HG02981 (cell line): Measurements from ENCODE around the gene TP63.

Experiments used
- ATAC-seq: cut with Tn5 transposase; IDR thresholded peaks from one replicate; pipeline ENCODE4 v1.9.1; 2021; ENCODE audit warnings: mild to moderate bottlenecking, moderate library complexity; ENCODE audit not compliant: unreplicated experiment

The TP63 gene

DNA sequence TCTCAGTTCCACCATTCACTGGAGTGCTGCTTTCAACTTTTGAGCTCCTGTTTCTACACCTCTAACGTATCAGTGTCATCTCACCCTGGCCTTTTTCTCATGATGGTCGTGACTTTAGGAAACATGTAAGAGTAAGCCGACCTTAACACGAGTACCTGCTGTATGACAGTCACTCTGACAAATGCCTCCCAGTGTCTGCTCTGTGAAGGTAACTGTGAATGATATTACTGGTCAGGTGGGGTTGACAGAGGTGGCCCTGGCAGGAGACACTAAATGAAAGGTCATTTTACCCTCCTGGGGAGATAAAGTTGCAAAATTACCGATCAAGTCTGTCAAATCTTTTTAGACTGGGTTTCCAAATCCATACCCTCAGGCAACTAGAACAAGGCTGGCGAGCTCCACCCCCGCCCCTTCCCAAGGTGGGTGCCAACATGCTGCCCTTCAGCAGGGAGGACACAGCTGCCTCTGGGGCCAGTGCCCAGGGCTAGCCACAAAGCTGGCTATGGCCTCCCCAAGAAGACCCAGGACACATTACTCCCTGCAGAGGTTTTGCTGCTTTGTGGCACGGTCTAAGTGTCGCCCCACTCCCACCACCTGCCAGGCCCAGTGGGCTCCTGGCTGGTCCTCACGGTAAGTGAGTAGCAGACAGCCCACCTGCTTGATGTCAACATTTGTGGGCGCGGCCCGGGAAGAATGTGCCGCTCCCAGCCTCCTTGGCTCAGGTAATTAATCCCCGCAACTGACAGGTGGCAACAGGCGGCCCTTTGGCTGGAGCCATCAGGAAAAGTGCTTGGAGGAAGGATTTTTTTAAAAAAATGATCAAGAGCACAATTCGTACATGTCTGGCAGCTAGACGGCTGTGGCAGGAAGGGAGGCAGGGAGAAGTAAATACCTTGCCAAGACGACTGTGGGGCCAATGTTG, 211.8 kb downstream of the TP63 start:
- no peak for ATAC-seq

DNA sequence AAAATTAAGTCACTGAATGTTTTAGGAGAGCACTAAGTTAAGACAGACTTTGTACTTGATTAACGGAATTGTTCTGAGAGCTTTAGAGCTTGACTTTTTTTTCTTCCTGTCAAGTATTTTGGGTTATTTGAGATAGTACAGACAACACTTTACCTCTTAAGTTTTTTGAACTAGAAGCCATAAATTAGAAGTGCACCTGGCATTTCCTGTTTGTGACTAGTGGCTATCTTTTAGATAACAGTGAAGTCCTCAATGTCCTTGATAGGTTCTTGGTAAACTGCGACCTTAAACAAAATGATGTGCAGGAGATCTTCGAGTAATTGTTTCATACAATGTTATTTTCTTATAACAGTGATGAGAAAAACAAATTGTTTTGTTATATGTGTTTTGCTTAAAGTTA, 213.9 kb downstream of the TP63 start:
- no peak for ATAC-seq

DNA sequence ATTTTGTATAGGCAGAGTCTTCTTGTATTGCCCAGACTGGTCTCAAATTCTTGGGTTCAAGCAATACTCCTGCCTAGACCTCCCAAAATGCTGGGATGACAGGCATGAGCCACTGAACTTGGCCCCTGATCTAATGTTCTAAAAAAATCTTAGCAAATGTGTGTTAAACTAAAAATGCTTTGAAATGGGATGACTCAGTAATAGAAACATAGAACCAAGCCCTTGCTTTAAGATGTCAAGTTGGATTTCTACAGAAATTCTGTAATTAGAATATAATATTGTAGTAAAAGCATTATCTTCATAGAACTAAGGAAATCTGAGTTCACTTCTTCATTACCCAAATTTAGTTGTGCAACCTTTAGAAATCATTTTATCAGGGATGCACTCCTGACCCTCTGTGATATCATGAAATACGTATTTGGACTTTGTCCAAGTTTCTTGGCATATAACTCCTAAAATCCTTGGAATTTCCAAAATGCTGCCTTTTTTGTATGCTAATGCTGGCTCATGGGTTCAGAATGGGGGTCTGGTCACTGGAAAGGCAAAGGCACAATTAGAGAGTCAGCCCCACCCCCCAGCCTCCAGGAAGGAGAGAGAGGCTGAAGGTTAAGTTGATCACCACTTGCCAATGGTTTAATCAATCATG, 217.3 kb downstream of the TP63 start:
- no peak for ATAC-seq

DNA sequence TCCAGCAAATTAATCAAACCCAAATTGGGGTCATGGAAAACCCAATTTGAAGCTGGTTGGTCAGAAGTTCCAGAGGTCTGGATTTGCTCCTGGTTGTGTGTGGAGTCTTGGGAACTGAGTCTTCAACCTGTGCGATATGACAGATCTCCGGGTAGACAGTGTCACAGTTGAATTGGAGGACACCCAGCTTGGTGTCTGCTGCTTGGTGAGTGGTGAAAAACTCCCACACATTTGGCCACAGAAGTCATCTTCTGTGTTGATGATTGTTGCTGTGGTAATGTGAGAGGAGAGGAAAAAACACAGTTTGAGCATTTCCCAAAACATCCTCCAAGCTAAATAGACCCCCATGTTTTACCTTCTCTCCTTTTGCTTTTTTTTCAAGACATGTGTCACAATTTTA, 218.1 kb downstream of the TP63 start:
- no peak for ATAC-seq

DNA sequence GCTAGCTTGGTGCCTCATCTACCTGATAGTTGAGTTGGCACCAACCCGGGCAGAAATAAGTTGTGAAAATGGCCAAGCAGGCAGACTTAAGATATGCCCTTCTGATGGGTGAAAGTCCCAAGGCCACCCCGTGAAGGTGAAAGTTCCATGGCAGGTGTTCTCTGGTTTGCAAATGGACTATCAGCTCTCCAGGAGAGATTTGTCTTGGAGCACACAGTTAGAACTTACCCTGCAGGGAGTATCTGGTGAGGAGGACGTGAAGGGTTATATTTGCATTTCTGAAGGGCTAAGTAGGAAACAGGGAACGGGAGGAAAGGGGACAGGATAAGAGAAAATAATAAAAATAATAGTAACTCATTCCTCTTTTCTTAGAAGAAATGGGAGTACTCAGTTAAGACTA, 220.5 kb downstream of the TP63 start:
- ATAC-seq: no peak

DNA sequence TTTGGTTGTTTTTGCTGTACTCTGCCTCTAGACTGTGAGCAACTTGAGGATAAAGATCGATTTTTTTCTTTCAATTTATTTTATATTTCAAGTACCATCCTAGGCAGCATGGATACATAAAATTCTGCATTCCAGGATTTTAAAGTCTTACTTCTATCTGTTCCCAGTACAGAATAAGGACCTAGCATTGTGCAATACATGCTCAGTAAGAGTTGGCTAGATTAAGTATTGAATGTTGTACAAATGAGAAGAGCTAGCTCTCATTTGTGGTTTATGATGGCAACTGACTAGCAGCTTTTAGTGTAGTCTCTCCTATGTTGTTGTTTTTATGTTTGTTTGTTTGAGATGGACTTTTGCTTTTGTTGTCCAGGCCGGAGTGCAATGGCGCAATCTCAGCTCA, 222.7 kb downstream of the TP63 start:
- no peak for ATAC-seq

DNA sequence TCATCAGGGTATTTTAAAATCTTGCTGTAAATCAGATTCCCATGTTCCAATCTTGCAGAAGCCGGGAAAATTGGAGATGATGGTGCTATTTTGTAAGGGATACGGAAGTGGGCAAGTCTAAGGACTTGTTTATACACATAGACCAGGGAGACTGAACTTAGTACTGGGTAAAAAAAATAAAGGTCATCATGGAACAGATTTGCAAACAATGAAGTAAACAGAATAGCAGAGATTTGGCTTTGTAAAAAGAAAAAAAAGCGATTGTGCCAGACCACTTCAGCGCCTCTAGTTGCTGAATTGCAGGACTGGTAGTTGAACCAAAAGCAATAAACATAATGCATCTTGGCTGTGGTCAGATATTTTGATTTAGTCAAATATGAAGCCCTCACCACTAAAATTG, 229.1 kb downstream of the TP63 start:
- ATAC-seq: no peak

DNA sequence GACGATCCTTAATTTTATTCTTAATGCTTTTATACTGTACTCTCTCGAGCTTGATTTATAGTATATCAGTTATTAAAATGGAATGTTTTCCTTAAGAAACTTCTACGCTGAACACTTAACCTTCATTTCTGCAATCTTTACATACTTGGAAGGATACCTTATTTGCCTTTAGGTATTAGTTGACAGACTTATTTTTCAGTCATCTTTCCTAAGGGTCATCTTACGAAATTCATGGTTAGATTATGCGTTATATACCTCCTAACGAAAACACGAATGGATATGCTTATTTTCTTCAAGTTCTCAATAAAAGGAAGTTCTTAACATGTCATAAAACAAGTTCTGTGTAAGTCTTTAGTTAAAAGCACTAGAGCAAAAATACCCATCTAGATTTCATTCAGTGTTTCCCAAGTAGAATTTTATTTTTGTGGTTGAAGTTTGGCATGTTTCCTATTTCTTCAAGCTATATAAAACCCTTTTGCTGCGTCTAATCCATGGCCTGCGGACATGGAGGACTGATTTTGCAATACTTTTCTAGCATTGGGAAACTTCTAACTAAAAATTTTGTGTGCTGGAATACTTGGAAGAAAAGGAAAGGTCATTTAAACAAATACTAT, 231.3 kb downstream of the TP63 start:
- ATAC-seq: no peak

DNA sequence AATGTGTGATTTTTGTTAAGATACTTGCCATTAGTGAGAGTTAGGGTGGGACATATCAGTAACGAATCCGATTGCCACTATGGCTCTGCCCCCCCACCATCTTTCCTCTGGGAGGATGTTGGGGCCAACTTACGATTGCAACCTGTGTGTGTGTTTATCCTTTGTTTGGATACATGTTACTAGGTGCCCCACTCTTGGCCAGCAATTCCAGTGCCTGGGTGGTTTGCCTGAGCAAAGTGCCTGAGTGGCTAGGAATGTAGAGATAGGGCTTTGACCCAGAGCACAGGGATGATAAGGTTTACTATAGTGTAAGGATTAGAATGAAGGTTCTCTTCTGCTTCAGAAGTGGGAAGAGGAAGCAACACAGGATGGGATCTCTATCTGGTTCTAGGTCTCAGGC, 231.8 kb downstream of the TP63 start:
- ATAC-seq: no peak

DNA sequence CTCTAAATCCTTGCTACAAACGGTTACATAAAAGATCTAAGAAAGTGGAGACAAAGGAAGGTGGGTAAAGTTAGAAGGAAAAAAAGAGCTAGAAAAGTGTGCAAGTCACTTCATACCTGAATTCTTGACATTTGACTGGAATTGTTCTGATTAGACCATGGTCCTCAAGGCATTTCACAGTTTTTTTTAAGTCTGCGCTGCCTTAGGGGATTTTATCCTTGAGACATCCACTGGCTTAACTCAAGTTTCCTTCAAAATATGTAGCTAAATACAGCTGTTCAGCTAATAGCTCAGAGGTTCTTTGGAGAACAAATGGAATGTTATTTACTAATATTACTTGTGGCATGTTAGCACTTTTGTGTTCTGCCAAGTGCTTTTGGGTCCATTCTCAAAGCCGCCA, 236.9 kb downstream of the TP63 start:
- ATAC-seq: no peak

DNA sequence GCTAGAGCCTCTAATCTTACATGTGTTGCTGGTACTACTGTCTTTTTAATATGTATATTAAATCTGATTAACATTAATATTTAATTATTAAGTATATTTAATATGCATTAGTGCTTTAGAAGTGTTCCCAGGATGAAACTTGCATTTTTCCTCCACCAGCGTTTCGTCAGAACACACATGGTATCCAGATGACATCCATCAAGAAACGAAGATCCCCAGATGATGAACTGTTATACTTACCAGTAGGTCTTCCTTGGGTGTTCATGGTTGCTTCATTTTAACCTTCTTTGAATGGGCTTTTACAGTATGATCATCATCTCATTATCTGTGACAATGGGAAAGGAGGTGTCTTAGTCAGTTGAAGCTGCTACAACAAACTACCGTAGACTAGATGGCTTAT, 238.0 kb downstream of the TP63 start:
- ATAC-seq: no peak

DNA sequence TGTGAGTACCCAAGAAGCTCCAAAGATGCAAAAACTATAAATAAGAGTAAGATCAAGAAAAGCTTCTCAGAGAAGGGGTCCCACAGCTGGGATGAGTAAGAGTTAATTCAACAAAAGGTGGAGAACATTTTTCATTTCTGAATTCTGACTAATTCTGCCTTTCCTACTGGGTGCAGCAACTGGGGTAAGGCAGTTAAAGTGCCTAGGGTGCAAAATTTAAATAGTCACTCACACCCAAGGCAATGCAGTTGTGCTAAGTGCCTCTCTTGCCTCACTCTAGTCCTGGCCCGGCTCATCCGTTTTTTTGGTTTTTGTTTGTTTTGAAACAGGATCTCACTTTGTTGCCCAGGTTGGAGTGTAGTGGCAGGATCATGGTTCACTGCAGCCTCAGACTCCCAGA, 240.2 kb downstream of the TP63 start:
- ATAC-seq: no peak

DNA sequence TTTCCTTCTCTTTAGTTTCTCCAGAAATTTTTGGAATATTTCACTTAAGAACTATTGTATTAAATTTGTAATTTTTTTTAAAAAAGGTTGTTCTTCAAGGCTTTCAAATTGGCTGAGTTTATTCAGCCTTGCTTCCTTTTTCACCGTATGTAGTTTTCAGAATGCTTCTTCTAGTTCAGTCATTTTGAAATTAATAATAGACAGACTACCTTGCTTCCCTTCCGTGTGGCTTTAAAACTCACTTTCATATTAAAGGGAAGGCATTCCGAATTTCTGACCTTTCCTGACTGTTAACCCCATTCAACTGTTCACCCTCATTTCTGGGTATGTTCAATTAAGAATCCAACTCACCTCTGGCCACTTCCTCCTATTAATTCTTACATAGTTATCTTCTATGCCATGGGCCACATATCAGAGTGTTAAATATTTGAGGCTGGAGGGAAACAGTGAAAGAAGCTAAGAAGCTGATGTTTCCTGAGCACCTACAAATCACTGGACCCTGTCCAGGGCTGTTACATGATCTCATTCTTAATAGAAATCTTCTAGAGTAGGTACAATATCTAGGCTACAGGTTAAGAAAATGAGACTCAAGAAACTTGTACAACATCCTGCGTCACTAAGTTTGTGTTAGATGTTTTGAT, 252.0 kb downstream of the TP63 start:
- ATAC-seq: peak; percentile 73

DNA sequence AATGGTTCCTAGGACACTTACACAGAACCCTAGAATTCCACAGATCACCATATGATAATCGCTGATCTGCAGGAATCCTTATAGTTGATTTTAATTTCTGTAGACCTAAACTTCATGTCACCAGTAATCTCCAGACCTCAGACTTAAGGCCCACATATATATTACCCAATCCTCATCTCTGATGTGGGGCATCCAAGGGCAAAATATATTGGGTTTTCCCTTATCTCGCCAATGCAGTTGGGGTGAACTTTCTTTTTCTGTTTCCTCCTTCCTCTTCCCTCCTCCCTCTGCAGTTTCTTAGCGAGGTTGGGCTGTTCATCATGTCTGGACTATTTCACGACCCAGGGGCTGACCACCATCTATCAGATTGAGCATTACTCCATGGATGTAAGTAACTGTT, 259.3 kb downstream of the TP63 start:
- ATAC-seq: no peak

DNA sequence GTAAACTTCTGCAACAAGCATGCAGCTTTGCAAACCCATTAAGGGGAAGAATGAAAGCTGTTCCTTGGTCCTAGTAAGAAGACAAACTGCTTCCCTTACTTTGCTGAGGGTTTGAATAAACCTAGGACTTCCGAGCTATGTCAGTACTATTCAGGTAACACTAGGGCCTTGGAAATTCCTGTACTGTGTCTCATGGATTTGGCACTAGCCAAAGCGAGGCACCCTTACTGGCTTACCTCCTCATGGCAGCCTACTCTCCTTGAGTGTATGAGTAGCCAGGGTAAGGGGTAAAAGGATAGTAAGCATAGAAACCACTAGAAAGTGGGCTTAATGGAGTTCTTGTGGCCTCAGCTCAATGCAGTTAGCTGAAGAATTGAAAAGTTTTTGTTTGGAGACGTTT, 265.3 kb downstream of the TP63 start:
- no peak for ATAC-seq

DNA sequence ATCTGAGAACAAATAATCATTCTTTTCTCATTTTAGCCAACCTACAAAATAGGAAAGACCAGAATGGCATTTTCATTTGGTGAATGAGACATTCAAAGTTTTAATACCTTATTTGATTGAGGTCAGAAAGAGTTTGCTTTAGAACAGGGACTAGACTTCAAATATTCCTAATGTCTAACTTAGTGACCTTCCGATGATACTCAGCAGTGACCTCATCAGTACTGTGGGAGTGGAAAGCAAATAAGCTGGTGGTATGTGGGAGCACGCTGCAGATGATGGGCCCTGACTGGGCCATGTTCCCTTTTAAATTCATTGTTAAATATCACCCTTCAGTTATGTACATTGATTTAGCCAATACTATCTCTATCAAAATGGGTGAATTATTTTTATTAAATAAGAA, 266.2 kb downstream of the TP63 start:
- ATAC-seq: no peak

DNA sequence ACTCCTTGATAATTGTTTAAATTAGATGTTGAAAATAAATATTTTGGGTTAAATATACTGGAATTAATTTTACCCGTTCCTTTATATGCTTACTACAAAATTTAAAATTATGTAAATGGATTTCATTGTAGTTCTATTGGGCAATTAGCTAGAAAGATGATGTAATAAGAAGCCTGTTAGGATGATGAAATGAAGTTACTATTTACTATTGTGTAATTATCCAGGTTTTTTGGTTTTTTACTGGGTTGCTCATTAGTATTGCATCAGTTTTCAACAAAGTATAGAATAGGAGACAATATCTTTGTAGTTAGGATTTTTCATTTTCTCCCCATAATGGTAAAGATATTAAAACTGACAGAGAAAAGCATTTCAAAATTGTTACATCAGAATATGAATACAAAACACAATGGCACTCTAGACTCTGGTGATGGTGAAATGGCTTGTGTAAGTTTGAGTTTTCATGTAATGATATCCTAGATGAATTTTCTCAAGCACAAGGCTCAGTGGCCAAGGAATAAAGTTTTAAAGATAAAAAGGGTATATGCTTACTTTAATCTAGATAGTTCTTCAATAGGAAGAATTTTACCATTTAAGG, 267.5 kb downstream of the TP63 start:
- no peak for ATAC-seq

DNA sequence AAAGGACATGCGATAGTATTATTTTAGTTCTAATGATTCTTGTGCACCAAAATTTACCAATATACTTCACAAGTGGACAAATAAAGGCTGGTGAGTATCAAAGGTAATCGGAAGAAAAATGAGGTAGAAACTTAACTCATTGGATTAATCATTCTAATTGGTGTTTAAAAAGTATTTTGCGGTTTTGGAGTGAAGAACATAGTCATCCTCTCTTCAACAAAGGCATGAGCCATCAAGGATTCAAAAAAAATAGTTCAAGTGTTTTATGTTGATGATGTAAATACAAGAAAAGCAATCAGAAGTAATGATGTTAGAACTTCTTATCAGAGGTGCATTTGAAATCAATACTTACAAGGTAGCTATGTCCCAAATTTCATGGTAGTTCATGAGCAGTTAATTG, 268.0 kb downstream of the TP63 start:
- ATAC-seq: no peak

DNA sequence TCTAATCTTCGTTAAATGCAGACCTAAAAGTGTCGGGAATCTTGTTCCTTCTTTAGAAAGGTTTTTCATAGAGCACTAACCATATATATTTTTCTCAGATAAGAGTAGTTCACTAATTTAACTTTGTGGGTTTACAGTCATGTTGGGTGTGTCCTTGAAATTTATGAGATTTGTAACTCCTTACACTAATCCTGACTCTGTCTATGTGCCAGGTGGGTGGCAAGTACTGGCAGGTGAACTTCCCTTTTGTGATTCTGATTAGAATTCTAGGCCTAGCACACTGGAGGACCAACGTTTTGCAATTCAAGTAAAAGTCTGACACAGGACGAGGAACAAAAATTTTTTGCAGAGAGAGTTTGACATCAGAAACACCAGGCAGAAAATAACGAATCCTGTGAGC, 269.4 kb downstream of the TP63 start:
- no peak for ATAC-seq

DNA sequence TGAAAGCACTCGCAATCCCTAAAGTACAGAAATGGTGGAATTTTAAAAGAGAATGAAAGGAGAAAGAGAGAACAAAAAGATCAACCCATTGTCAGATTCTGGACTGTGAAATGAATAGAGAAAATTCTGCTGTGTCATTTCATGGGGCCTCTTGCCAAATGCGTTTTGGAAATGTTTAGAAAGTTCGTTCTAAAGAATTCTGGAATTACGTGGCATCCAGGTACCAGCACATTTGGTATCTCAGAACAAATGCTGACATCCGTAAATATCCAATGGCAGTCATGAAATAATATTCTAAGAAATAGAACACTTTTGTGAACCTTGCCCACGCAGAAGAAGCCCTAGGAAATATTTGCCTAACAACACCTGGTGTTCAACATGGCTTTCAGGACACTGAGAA, 270.3 kb downstream of the TP63 start:
- ATAC-seq: no peak
